ENCODE data around the gene SRXN1.

The SRXN1 gene

DNA sequence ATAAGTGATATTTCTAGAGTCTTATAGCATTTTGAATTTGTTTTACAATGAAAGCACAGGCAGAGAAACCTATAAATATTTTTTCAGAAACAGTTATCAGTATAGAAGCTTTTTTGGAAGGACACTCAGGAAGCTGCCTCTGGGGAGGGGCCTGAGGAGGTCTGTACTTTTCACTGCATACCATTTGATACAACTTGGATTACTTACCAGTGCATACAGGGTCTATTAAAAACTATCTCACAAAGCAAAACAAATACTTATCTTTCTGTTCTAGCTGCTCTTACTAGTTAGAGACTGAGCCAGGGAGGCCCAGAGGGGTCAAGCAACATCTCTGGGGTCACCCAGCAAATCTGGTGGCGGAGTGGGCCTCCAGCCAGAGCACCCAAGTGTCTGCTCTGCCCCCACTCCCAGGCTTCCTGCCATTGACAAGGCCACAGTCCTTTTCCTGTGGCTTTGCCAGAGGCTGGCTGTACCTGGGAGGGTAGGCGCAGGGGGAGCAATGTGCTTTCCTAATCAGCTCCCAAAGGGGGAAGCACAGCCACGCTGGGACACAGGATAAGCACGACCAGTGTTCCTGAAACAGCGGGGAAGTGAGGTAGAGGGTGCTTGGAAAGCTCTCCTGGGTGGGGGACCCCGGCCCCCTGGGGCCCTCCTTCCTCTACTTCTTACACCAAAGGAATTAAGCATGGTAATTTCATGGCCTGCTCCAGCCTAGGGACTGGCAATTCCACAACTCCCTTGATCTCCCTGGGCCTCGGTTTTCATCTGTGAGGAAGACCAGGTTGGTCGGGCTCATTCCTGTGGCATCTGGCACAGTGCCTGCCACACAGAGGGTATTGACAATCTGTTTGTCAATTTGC lies 50.7 kb downstream of the SRXN1 start:
- TF ChIP-seq CTCF (IDR thresholded peaks at IDR 0.05), result no peak

DNA sequence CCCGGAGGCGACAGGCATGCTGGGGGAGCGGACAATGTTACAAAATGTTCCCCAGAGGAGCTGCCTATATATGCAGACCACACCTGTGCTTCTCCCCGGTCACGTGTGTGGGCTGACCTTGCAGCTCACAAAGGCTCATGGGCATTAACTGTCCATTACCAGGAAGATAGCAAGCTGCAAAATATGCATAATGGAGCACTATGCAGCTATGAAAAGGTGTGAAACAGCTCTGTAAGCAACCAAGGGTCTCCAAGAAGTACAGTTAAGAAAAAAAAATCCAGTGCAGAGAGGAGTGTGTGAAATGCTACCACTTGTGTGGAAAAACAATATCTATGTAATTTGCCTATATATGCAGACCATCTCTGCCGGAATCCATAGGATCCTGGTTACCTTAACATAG lies 52.3 kb downstream of the SRXN1 start:
- TF ChIP-seq CTCF (IDR thresholded peaks at IDR 0.05), result no peak

DNA sequence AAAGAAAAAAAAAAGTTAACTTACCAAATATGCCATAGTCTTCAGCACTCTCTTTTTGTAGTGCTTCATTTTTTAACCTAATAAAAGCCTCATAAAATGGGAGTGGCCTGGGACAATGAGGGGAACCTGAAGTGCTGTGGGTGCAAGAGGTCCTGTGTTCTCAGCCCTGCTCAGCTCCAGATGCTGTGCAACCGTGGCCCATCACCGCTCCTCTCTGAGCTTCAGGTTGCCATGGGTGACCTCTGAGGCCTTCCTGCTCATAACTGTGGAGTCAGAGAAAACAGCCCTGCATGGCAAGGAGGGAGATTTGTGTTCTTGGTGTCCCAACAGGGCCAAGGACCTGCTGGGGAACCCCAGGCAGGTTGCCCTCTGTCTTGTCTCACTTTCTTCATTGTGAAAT lies 52.9 kb downstream of the SRXN1 start:
- no peak for TF ChIP-seq CTCF (IDR thresholded peaks at IDR 0.05)

- no peak for TF ChIP-seq CTCF (IDR thresholded peaks at IDR 0.05)
Observed at GRCh38 chr20:598133-598850, 54.7 kb downstream of the SRXN1 start.

DNA sequence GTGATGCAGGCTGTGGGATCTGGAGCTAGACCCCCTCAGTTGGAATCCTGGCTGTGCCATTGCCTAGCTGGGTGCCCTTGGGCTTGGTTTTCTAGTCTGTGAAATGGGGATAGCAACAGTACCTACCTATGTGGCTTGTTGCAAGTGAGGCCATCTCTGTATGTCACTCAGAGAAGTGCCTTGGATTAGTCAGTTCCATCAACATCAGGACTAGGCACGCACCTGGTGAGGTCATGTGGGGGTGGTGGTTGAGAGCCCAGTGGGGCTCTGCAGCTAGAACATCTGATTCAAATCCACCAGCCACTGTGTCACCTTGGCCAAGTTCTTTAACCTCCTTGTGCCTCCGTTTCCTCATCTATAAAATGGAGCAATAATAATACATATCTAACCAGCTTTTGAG lies 55.4 kb downstream of the SRXN1 start:
- no peak for TF ChIP-seq CTCF (IDR thresholded peaks at IDR 0.05)
